GM12878 (cell line): ENCODE results near the gene SLC4A1. TPM values are rescaled to one million over a fixed set of nuclear protein-coding genes. Genes with fewer than 3 reads are reported as not detected.
A peak's percentile ranks its signal among the peaks of the same experiment; 100 is the strongest.

Source experiments
- BHLHE40 ChIP-seq, 2 experiments: fragments of 450-650 bp in 1 of 2; IDR thresholded peaks; 2 replicates each; pipeline ENCODE4 v1.6.1; 2011 to 2017; ENCODE audit warnings: low read depth in 2 of 2, borderline replicate concordance in 1 of 2, improper control_type of control experiment in 1 of 2, low read length in 1 of 2, mild to moderate bottlenecking in 1 of 2
- CREM ChIP-seq: IDR thresholded peaks from 2 replicates; pipeline ENCODE4 v1.6.1; 2014; ENCODE audit warnings: antibody characterized with exemption, low read depth
- DPF2 ChIP-seq: fragments of 450-650 bp; IDR thresholded peaks from 2 replicates; pipeline ENCODE4 v1.6.1; 2017; ENCODE audit warnings: mild to moderate bottlenecking
- EED ChIP-seq: sonication (generic); IDR thresholded peaks from 2 replicates; pipeline ENCODE4 v1.6.1; 2016; ENCODE audit warnings: antibody characterized with exemption, low read depth
- ETV6 ChIP-seq, 2 experiments: fragments of 450-650 bp in 1 of 2; IDR thresholded peaks in 1 of 2; conservative IDR thresholded peaks in 1 of 2; 2 replicates each; pipeline ENCODE4 v1.6.1; 2014; ENCODE audit warnings: antibody characterized with exemption in 1 of 2, borderline replicate concordance in 1 of 2, low read depth in 1 of 2, mild to moderate bottlenecking in 1 of 2, moderate library complexity in 1 of 2
- FOXK2 ChIP-seq: fragments of 450-650 bp; IDR thresholded peaks from 2 replicates; pipeline ENCODE4 v1.6.1; 2017; ENCODE audit warnings: mild to moderate bottlenecking, moderate library complexity
- IKZF1 ChIP-seq: fragments of 450-650 bp; conservative IDR thresholded peaks from 2 replicates; pipeline ENCODE4 v1.6.1; 2017; ENCODE audit warnings: antibody characterized with exemption, mild to moderate bottlenecking
- IKZF2 ChIP-seq, 2 experiments: fragments of 450-650 bp; IDR thresholded peaks; 2 replicates each; pipeline ENCODE4 v1.6.1; 2017; ENCODE audit warnings: mild to moderate bottlenecking in 2 of 2, moderate library complexity in 2 of 2
- JUNB ChIP-seq: IDR thresholded peaks from 2 replicates; pipeline ENCODE4 v1.6.1; 2016; ENCODE audit warnings: antibody characterized with exemption, mild to moderate bottlenecking
- KLF5 ChIP-seq: fragments of 450-650 bp; IDR thresholded peaks from 2 replicates; pipeline ENCODE4 v1.6.1; 2014; ENCODE audit warnings: mild to moderate bottlenecking; ENCODE audit not compliant: partially characterized antibody
- MTA2 ChIP-seq: fragments of 450-650 bp; IDR thresholded peaks from 2 replicates; pipeline ENCODE4 v1.6.1; 2016; ENCODE audit warnings: low read depth, mild to moderate bottlenecking, moderate library complexity
- MXI1 ChIP-seq: fragments of 150-350 bp; IDR thresholded peaks from 2 replicates; pipeline ENCODE4 v1.6.1; 2011; ENCODE audit warnings: low read depth, mild to moderate bottlenecking, inconsistent platforms, low read length, improper control_type of control experiment
- PAX5 ChIP-seq: IDR thresholded peaks from 2 replicates; pipeline ENCODE4 v1.6.1; 2011; ENCODE audit warnings: low read depth, low read length, borderline replicate concordance
- POLR2A ChIP-seq: IDR thresholded peaks from 2 replicates; pipeline ENCODE4 v1.6.1; 2011; ENCODE audit warnings: low read depth, mild to moderate bottlenecking, low read length
- POLR2AphosphoS5 ChIP-seq: IDR thresholded peaks from 2 replicates; pipeline ENCODE4 v1.6.1; 2011; ENCODE audit warnings: mild to moderate bottlenecking, low read length, inconsistent platforms
- RCOR1 ChIP-seq: conservative IDR thresholded peaks from 2 replicates; pipeline ENCODE4 v1.6.1; 2012; ENCODE audit warnings: low read depth, low read length, improper control_type of control experiment
- RUNX3 ChIP-seq: IDR thresholded peaks from 2 replicates; pipeline ENCODE4 v1.6.1; 2012; ENCODE audit warnings: low read length, inconsistent platforms
- SIN3A ChIP-seq: IDR thresholded peaks from 2 replicates; pipeline ENCODE4 v1.6.1; 2012; ENCODE audit warnings: low read depth, low read length, improper control_type of control experiment
- SMARCA5 ChIP-seq: fragments of 450-650 bp; IDR thresholded peaks from 2 replicates; pipeline ENCODE4 v1.6.1; 2017; ENCODE audit warnings: mild to moderate bottlenecking
- SP1 ChIP-seq: IDR thresholded peaks from one replicate; pipeline ENCODE4 v1.6.1; 2011; ENCODE audit warnings: low read depth, low read length
- SPI1 ChIP-seq: IDR thresholded peaks from 2 replicates; pipeline ENCODE4 v1.6.1; 2011; ENCODE audit warnings: low read depth, mild to moderate bottlenecking, low read length, moderate library complexity, borderline replicate concordance; ENCODE audit not compliant: insufficient read depth
- SREBF1 ChIP-seq: IDR thresholded peaks from 2 replicates; pipeline ENCODE4 v1.6.1; 2012; ENCODE audit warnings: mild to moderate bottlenecking, low read length
- WRNIP1 ChIP-seq: IDR thresholded peaks from 2 replicates; pipeline ENCODE4 v1.6.1; 2011; ENCODE audit warnings: low read depth, low read length, improper control_type of control experiment, borderline replicate concordance
- ZBED1 ChIP-seq: IDR thresholded peaks from 2 replicates; pipeline ENCODE4 v1.6.1; 2016; ENCODE audit warnings: borderline replicate concordance
- ZNF217 ChIP-seq: fragments of 450-650 bp; IDR thresholded peaks from 2 replicates; pipeline ENCODE4 v1.6.1; 2017; ENCODE audit warnings: antibody characterized with exemption, mild to moderate bottlenecking
- ZNF622 ChIP-seq: fragments of 450-650 bp; IDR thresholded peaks from 2 replicates; pipeline ENCODE4 v1.6.1; 2017; ENCODE audit warnings: mild to moderate bottlenecking, inconsistent platforms
- ZSCAN29 ChIP-seq: fragments of 450-650 bp; IDR thresholded peaks from 2 replicates; pipeline ENCODE4 v1.6.1; 2017; ENCODE audit warnings: mild to moderate bottlenecking, moderate library complexity
- polyA plus RNA-seq, 11 experiments: library from polyadenylated mRNA; depleted of rRNA in 4 of 11; unstranded in 6 of 11; stranded (reverse) in 5 of 11; fragments of >200 nt; fragmentation: Nextera tagmentation in 4 of 11; fragmentation: Illumina TruSeq in 1 of 11; extraction: Ambion mirVana in 4 of 11; extraction: Trizol in 1 of 11; gene quantifications; 1 replicate in 1 of 11; 2 replicates in 10 of 11; pipeline versions ENCODE4 v1.2.1 to v1.2.3, GENCODE V29; 2011 to 2016; ENCODE audit warnings: inconsistent platforms in 2 of 11, missing spikeins in 2 of 11, low read depth in 1 of 11
- total RNA-seq, 4 experiments: library from RNA; depleted of rRNA in 3 of 4; stranded (reverse); fragments of >200 nt in 3 of 4; fragmentation: Illumina TruSeq in 1 of 4; extraction: Trizol in 1 of 4; gene quantifications; 2 replicates each; pipeline versions ENCODE4 v1.2.1 to v1.2.3, GENCODE V29; 2013 to 2021
- TF ChIP-seq, protein P1 (sequence below): fragments of 450-650 bp; IDR thresholded peaks from 2 replicates; pipeline ENCODE4 v1.6.1; 2017; ENCODE audit warnings: mild to moderate bottlenecking, low read depth, inconsistent platforms; ENCODE audit not compliant: poor library complexity, severe bottlenecking
- TF ChIP-seq, protein P2 (sequence below): fragments of 450-650 bp; IDR thresholded peaks from 2 replicates; pipeline ENCODE4 v1.6.1; 2016; ENCODE audit warnings: mild to moderate bottlenecking

Gene SLC4A1
- total and polyA plus RNA-seq, 10 of the 15 experiments (the other 5 are each of a cell fraction or from before 2014, with no cell fraction given), result 0.03 TPM; not detected in 9

- TF ChIP-seq, protein P1, sequence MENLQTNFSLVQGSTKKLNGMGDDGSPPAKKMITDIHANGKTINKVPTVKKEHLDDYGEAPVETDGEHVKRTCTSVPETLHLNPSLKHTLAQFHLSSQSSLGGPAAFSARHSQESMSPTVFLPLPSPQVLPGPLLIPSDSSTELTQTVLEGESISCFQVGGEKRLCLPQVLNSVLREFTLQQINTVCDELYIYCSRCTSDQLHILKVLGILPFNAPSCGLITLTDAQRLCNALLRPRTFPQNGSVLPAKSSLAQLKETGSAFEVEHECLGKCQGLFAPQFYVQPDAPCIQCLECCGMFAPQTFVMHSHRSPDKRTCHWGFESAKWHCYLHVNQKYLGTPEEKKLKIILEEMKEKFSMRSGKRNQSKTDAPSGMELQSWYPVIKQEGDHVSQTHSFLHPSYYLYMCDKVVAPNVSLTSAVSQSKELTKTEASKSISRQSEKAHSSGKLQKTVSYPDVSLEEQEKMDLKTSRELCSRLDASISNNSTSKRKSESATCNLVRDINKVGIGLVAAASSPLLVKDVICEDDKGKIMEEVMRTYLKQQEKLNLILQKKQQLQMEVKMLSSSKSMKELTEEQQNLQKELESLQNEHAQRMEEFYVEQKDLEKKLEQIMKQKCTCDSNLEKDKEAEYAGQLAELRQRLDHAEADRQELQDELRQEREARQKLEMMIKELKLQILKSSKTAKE, result no peak
- TF ChIP-seq ZBED1, result 0 out of 2 replicates have a peak, but pooled peaks have one; percentile 40
- no peak for TF ChIP-seq ZNF217
- no peak for TF ChIP-seq WRNIP1
- no peak for TF ChIP-seq KLF5
- TF ChIP-seq BHLHE40 (IDR thresholded peaks at IDR 0.05; ENCODE audit: borderline replicate concordance in 1 of 2, low read depth in 2 of 2, low read length in 1 of 2), result peak in 1 of 2 experiments; percentile 46; a peak in 1 of 4 replicates
- TF ChIP-seq FOXK2, result peak; percentile 51
- TF ChIP-seq ETV6 (conservative IDR thresholded peaks at IDR 0.05 in 1 of 2, IDR thresholded peaks at IDR 0.05 in 1 of 2; ENCODE audit: borderline replicate concordance in 1 of 2, low read depth in 1 of 2), result peak in 1 of 2 experiments; percentile 85; a peak in 2 of 4 replicates
- TF ChIP-seq POLR2AphosphoS5, result peak; percentile 68; the same call in 1 of the 2 replicates
- no peak for TF ChIP-seq SREBF1
- TF ChIP-seq ZNF622, result no peak
- no peak for TF ChIP-seq ZSCAN29
- TF ChIP-seq EED, result peak; percentile 47; the same call in 1 of the 2 replicates
- peak; percentile 57; the same call in 1 of the 2 replicates for TF ChIP-seq POLR2A
- 0 out of 2 replicates have a peak, but pooled peaks have one; percentile 22 for TF ChIP-seq SMARCA5
- TF ChIP-seq PAX5, result 0 out of 2 replicates have a peak, but pooled peaks have one; percentile 9
- TF ChIP-seq SPI1, result peak; percentile 79
- peak; percentile 48 for TF ChIP-seq JUNB
- TF ChIP-seq, protein P2, sequence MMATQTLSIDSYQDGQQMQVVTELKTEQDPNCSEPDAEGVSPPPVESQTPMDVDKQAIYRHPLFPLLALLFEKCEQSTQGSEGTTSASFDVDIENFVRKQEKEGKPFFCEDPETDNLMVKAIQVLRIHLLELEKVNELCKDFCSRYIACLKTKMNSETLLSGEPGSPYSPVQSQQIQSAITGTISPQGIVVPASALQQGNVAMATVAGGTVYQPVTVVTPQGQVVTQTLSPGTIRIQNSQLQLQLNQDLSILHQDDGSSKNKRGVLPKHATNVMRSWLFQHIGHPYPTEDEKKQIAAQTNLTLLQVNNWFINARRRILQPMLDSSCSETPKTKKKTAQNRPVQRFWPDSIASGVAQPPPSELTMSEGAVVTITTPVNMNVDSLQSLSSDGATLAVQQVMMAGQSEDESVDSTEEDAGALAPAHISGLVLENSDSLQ, result peak; percentile 84
- 0 out of 2 replicates have a peak, but pooled peaks have one; percentile 66 for TF ChIP-seq RCOR1
- 0 out of 2 replicates have a peak, but pooled peaks have one; percentile 25 for TF ChIP-seq MTA2
- peak; percentile 82 for TF ChIP-seq RUNX3
- 0 out of 2 replicates have a peak, but pooled peaks have one; percentile 16 for TF ChIP-seq SIN3A
- TF ChIP-seq MXI1, result peak; percentile 76
- peak; percentile 52 to 61; a peak in 3 of 4 replicates for TF ChIP-seq IKZF2 (IDR thresholded peaks at IDR 0.05)
- peak; percentile 19 for TF ChIP-seq SP1
- peak; percentile 64 for TF ChIP-seq IKZF1
- TF ChIP-seq CREM, result no peak
- peak; percentile 54 for TF ChIP-seq DPF2
Observed at GRCh38 chr17:44216173-44216572, 51.8 kb downstream of the SLC4A1 start (continued).
